ENCODE measurements around the gene SLC41A2. TPM values are rescaled to one million over a fixed set of nuclear protein-coding genes. Genes with fewer than 3 reads are reported as not detected.

SLC41A2 gene
- total and polyA plus RNA-seq, 4 donors = 7.7 to 235 (median 25.2) TPM

DNA sequence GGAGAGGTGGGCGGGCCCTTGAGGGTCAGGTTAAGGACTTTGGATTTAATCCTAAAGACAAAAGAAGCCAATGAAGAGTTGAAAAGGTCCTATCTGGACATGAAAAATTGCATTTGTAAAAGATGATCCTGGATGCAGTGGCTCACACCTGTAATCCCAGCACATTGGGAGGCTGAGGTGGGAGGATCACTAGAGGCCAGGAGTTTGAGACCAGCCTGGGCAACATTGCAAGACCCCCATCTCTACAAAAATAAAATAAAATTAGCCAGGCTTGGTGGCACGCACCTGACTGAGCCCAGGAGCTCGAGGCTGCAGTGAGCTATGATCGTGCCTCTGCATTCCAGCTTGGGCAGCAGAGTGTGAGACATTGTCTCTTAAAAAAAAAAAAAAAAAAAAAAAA lies 2.4 kb upstream of the SLC41A2 start:
- TF ChIP-seq JUND (IDR thresholded peaks at IDR 0.05) (no peak), RAD21 (IDR thresholded peaks at IDR 0.05) (no peak)
- TF ChIP-seq, protein P1, sequence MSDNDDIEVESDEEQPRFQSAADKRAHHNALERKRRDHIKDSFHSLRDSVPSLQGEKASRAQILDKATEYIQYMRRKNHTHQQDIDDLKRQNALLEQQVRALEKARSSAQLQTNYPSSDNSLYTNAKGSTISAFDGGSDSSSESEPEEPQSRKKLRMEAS (IDR thresholded peaks at IDR 0.05) = no peak
- Histone ChIP-seq H3K9ac (ENCODE audit: low read depth in 1 of 2, low read length in 2 of 2) (no peak overlapping the region), H3K36me3 (ENCODE audit: control insufficient read depth in 4 of 4, insufficient read depth in 3 of 4, low read depth in 1 of 4, low read length in 3 of 4) (no peaks in the 10 kb centered on the region), H3K4me1 (ENCODE audit: control insufficient read depth in 4 of 4, insufficient read depth in 4 of 4, low read length in 3 of 4) (peaks cover 0 to 40% (median 18%) of the 10 kb centered on the region in 4 donors), H3K27ac (ENCODE audit: low read depth in 1 of 2, low read length in 2 of 2) (no peak overlapping the region), H3K9me3 (ENCODE audit: control insufficient read depth in 4 of 4, low read length in 3 of 4) (no peaks in the 10 kb centered on the region), H3K4me3 (ENCODE audit: low read depth in 1 of 3, low read length in 3 of 3) (no peak overlapping the region), H3K27me3 (ENCODE audit: control insufficient read depth in 4 of 4, insufficient read depth in 4 of 4, low read length in 3 of 4) (no peaks in the 10 kb centered on the region)
- no peak for DNase-seq (ENCODE audit: low spot score)
- 97% methylated on average over 4 of the region's 4 CpGs for WGBS

DNA sequence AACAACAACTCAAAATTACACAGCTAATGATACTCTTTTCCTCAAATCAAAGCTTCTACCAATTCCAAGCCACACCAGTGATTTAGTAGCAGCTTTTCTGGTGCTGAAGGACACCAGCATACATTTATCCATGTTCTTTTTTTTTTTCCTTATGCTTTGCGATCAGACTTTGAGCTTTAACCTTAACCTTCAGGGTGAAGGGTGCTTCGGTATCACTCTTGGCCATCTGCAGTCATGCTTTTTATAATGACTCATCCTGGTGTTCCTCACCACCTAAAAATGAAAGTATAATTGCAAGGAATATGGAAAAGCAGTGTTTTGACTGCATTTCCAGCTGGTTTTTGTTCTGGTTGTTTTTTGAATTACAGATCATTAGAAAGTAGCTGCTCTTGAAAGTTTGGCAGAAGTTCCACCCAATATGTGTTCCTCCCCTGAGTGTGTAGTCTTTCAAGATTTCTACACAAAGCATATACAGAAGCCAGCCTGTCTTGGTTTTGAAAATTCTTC lies 1.3 kb upstream of the SLC41A2 start:
- peak overlapping the region; percentile 92 to 98 for H3K27ac ChIP-seq (ENCODE audit: low read depth in 1 of 2, low read length in 2 of 2)

More for the DNA sequence above, 1.3 kb upstream of the SLC41A2 start:
- Histone ChIP-seq H3K4me3 (ENCODE audit: low read depth in 1 of 3, low read length in 3 of 3) (peak overlapping the region; percentile 59 to 99 (median 89)), H3K27me3 (ENCODE audit: control insufficient read depth in 4 of 4, insufficient read depth in 4 of 4, low read length in 3 of 4) (no peaks in the 10 kb centered on the region), H3K36me3 (ENCODE audit: control insufficient read depth in 4 of 4, insufficient read depth in 3 of 4, low read depth in 1 of 4, low read length in 3 of 4) (no peaks in the 10 kb centered on the region), H3K9ac (ENCODE audit: low read depth in 1 of 2, low read length in 2 of 2) (peak overlapping the region; percentile 57 to 69), H3K4me1 (ENCODE audit: control insufficient read depth in 4 of 4, insufficient read depth in 4 of 4, low read length in 3 of 4) (peaks cover 0 to 44% (median 22%) of the 10 kb centered on the region in 4 donors), H3K9me3 (ENCODE audit: control insufficient read depth in 4 of 4, low read length in 3 of 4) (no peaks in the 10 kb centered on the region)
- peak; percentile 38 to 47 for TF ChIP-seq RXRA (IDR thresholded peaks at IDR 0.05)
- peak; percentile 65 to 78 for TF ChIP-seq HNF4A (conservative IDR thresholded peaks at IDR 0.05)
- TF ChIP-seq YY1 (IDR thresholded peaks at IDR 0.05) = no peak
- no peak for TF ChIP-seq FOXA1 (IDR thresholded peaks at IDR 0.05)
- peak; percentile 48 for TF ChIP-seq HNF4G (IDR thresholded peaks at IDR 0.05)
- no peak for TF ChIP-seq TAF1 (conservative IDR thresholded peaks at IDR 0.05)
- TF ChIP-seq, protein P2, sequence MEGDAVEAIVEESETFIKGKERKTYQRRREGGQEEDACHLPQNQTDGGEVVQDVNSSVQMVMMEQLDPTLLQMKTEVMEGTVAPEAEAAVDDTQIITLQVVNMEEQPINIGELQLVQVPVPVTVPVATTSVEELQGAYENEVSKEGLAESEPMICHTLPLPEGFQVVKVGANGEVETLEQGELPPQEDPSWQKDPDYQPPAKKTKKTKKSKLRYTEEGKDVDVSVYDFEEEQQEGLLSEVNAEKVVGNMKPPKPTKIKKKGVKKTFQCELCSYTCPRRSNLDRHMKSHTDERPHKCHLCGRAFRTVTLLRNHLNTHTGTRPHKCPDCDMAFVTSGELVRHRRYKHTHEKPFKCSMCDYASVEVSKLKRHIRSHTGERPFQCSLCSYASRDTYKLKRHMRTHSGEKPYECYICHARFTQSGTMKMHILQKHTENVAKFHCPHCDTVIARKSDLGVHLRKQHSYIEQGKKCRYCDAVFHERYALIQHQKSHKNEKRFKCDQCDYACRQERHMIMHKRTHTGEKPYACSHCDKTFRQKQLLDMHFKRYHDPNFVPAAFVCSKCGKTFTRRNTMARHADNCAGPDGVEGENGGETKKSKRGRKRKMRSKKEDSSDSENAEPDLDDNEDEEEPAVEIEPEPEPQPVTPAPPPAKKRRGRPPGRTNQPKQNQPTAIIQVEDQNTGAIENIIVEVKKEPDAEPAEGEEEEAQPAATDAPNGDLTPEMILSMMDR (IDR thresholded peaks at IDR 0.05; ENCODE audit: low read depth, low read length, missing input control) = no peak
- TF ChIP-seq, protein P1 (IDR thresholded peaks at IDR 0.05) = no peak
- TF ChIP-seq, protein P3, sequence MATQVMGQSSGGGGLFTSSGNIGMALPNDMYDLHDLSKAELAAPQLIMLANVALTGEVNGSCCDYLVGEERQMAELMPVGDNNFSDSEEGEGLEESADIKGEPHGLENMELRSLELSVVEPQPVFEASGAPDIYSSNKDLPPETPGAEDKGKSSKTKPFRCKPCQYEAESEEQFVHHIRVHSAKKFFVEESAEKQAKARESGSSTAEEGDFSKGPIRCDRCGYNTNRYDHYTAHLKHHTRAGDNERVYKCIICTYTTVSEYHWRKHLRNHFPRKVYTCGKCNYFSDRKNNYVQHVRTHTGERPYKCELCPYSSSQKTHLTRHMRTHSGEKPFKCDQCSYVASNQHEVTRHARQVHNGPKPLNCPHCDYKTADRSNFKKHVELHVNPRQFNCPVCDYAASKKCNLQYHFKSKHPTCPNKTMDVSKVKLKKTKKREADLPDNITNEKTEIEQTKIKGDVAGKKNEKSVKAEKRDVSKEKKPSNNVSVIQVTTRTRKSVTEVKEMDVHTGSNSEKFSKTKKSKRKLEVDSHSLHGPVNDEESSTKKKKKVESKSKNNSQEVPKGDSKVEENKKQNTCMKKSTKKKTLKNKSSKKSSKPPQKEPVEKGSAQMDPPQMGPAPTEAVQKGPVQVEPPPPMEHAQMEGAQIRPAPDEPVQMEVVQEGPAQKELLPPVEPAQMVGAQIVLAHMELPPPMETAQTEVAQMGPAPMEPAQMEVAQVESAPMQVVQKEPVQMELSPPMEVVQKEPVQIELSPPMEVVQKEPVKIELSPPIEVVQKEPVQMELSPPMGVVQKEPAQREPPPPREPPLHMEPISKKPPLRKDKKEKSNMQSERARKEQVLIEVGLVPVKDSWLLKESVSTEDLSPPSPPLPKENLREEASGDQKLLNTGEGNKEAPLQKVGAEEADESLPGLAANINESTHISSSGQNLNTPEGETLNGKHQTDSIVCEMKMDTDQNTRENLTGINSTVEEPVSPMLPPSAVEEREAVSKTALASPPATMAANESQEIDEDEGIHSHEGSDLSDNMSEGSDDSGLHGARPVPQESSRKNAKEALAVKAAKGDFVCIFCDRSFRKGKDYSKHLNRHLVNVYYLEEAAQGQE (IDR thresholded peaks at IDR 0.05) = no peak
- peak in 1 of 2 donors; percentile 14 for TF ChIP-seq RAD21 (IDR thresholded peaks at IDR 0.05)
- TF ChIP-seq FOXA2 (IDR thresholded peaks at IDR 0.05) = no peak
- TF ChIP-seq, protein P4, sequence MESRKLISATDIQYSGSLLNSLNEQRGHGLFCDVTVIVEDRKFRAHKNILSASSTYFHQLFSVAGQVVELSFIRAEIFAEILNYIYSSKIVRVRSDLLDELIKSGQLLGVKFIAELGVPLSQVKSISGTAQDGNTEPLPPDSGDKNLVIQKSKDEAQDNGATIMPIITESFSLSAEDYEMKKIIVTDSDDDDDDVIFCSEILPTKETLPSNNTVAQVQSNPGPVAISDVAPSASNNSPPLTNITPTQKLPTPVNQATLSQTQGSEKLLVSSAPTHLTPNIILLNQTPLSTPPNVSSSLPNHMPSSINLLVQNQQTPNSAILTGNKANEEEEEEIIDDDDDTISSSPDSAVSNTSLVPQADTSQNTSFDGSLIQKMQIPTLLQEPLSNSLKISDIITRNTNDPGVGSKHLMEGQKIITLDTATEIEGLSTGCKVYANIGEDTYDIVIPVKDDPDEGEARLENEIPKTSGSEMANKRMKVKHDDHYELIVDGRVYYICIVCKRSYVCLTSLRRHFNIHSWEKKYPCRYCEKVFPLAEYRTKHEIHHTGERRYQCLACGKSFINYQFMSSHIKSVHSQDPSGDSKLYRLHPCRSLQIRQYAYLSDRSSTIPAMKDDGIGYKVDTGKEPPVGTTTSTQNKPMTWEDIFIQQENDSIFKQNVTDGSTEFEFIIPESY (IDR thresholded peaks at IDR 0.05) = no peak
- TF ChIP-seq GABPA (IDR thresholded peaks at IDR 0.05 in 1 of 2, conservative IDR thresholded peaks at IDR 0.05 in 1 of 2) = no peak
- TF ChIP-seq SP1 (IDR thresholded peaks at IDR 0.05) = no peak
- TF ChIP-seq JUND (IDR thresholded peaks at IDR 0.05) = peak; percentile 88
- peak; percentile 84 for TF ChIP-seq NR2F2 (IDR thresholded peaks at IDR 0.05)
- TF ChIP-seq EGR1 (IDR thresholded peaks at IDR 0.05; ENCODE audit: low read depth in 2 of 2) = no peak
- TF ChIP-seq, protein P5, sequence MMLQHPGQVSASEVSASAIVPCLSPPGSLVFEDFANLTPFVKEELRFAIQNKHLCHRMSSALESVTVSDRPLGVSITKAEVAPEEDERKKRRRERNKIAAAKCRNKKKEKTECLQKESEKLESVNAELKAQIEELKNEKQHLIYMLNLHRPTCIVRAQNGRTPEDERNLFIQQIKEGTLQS (IDR thresholded peaks at IDR 0.05) = peak; percentile 42
- DNase-seq (ENCODE audit: low spot score) = no peak
- 20% methylated on average over 2 of the region's 2 CpGs for WGBS
